ENCODE results near the gene CASS4. TPM values are rescaled to one million over a fixed set of nuclear protein-coding genes. Genes with fewer than 3 reads are reported as not detected.

Gene CASS4
- total RNA-seq, 1 experiment from 2014 or later, result 0.13 TPM

GRCh38 chr20:56431471-56431870 lies 19.4 kb downstream of the CASS4 start (continued):
- no peak for TF ChIP-seq USF2 (CRISPR knock-in tag; IDR thresholded peaks at IDR 0.05)

- H3K9me3 Mint-ChIP-seq, result no peaks in the 10 kb centered on the region
- H3K36me3 Mint-ChIP-seq, result no peaks in the 10 kb centered on the region
- H3K27me3 Mint-ChIP-seq (ENCODE audit: low read depth), result peaks cover 8% of the 10 kb centered on the region; the same call in 1 of the 2 replicates
- ChIA-PET CTCF (no interaction called here), POLR2A (no interaction called here)
- H3K4me3 Mint-ChIP-seq, result no peak overlapping the region
- H3K27ac Mint-ChIP-seq, result no peak overlapping the region
- no peak for DNase-seq (ENCODE audit: low spot score)
- no peak for TF ChIP-seq AFF4 (CRISPR knock-in tag; IDR thresholded peaks at IDR 0.05; ENCODE audit: borderline replicate concordance)
- TF ChIP-seq E2F4 (CRISPR knock-in tag; IDR thresholded peaks at IDR 0.05; ENCODE audit: borderline replicate concordance, low read depth), result no peak
- no peak for TF ChIP-seq ZNF512 (CRISPR knock-in tag; IDR thresholded peaks at IDR 0.05; ENCODE audit: borderline replicate concordance)
- TF ChIP-seq PREB (CRISPR knock-in tag; IDR thresholded peaks at IDR 0.05; ENCODE audit: borderline replicate concordance), result no peak
- TF ChIP-seq FOXK1 (CRISPR knock-in tag; IDR thresholded peaks at IDR 0.05), result no peak
- no peak for TF ChIP-seq SOX15 (CRISPR knock-in tag; IDR thresholded peaks at IDR 0.05)
- no peak for ATAC-seq
- H3K4me1 Mint-ChIP-seq, result no peaks in the 10 kb centered on the region
Observed at GRCh38 chr20:56433221-56433879, 21.3 kb downstream of the CASS4 start.

- peaks cover 8% of the 10 kb centered on the region; the same call in 1 of the 2 replicates for H3K27me3 Mint-ChIP-seq (ENCODE audit: low read depth)
- no peak overlapping the region for H3K4me3 Mint-ChIP-seq
- CTCF ChIA-PET, result no interaction called here
- ATAC-seq, result no peak
- no peak for DNase-seq (ENCODE audit: low spot score)
- POLR2A ChIA-PET, result no interaction called here
- H3K4me1 Mint-ChIP-seq, result no peaks in the 10 kb centered on the region
- no peak for TF ChIP-seq EMX1 (CRISPR knock-in tag; IDR thresholded peaks at IDR 0.05)
- TF ChIP-seq MYBL2 (CRISPR knock-in tag; IDR thresholded peaks at IDR 0.05), result no peak
- no peak for TF ChIP-seq ZNF263 (CRISPR knock-in tag; IDR thresholded peaks at IDR 0.05; ENCODE audit: low read depth)
- no peak for TF ChIP-seq AFF4 (CRISPR knock-in tag; IDR thresholded peaks at IDR 0.05; ENCODE audit: borderline replicate concordance)
- TF ChIP-seq ZNF423 (CRISPR knock-in tag; IDR thresholded peaks at IDR 0.05), result no peak
- no peak for TF ChIP-seq ERG (CRISPR knock-in tag; IDR thresholded peaks at IDR 0.05)
- no peak for TF ChIP-seq ATF2 (CRISPR knock-in tag; IDR thresholded peaks at IDR 0.05; ENCODE audit: borderline replicate concordance, low read depth)
- no peaks in the 10 kb centered on the region for H3K9me3 Mint-ChIP-seq
- H3K36me3 Mint-ChIP-seq, result no peaks in the 10 kb centered on the region
- no peak overlapping the region for H3K27ac Mint-ChIP-seq
Observed at GRCh38 chr20:56433880-56434255, 21.8 kb downstream of the CASS4 start.
